Colonic mucosa (tissue), 4 donors: ENCODE data around the gene UBE2D2. TPM values are rescaled to one million over a fixed set of nuclear protein-coding genes. Genes with fewer than 3 reads are reported as not detected.

ENCODE experiments used
- DNase-seq: peaks from one replicate; pipeline ENCODE4 v3.0.0-alpha.2; 2020
- H3K27ac ChIP-seq: fragments of 200-600 bp; one replicate; pipeline ENCODE4 v1.8.0; 2021
- H3K27me3 ChIP-seq: fragments of 200-600 bp; one replicate; pipeline ENCODE4 v1.8.0; 2021
- H3K36me3 ChIP-seq: fragments of 200-600 bp; one replicate; pipeline ENCODE4 v1.8.0; 2021
- H3K4me1 ChIP-seq: fragments of 200-600 bp; one replicate; pipeline ENCODE4 v1.8.0; 2021; ENCODE audit warnings: mild to moderate bottlenecking
- H3K4me3 ChIP-seq: fragments of 200-600 bp; one replicate; pipeline ENCODE4 v1.8.0; 2021
- H3K9ac ChIP-seq, 2 donors: one replicate each; pipeline ENCODE4 v1.7.0; 2013; ENCODE audit warnings: control low read depth in 2 of 2, low read depth in 2 of 2, low read length in 2 of 2
- H3K9me3 ChIP-seq: fragments of 200-600 bp; one replicate; pipeline ENCODE4 v1.8.0; 2021
- CTCF ChIP-seq: fragments of 200-600 bp; IDR thresholded peaks from one replicate; pipeline ENCODE4 v1.8.0; 2022; ENCODE audit warnings: antibody characterized with exemption, mild to moderate bottlenecking
- intact Hi-C: fragments of 100-400 bp; cut with DNase I; formaldehyde crosslinking; loops from one replicate; pipeline ENCODE4 v1.14.1; 2022
- total RNA-seq, 2 donors: library from RNA; stranded (reverse); fragmentation: NEBNext Ultra II Directional in 1 of 2; extraction: Animal tissue kit (Norgen Biotek cat#: 25700) in 1 of 2; gene quantifications; one replicate each; pipeline ENCODE4 v1.2.1, GENCODE V29; 2021
- donor health status: healthy.
- donor health status: DM: no; HTN: no; CAD: no.
- donor health status: DM: no; HTN: no; CAD: no.

Gene UBE2D2
- total RNA-seq, 2 donors from 2014 or later: 146 to 155 TPM

GRCh38 chr5:139658501-139658927 is 97.4 kb downstream of the UBE2D2 start:
- Histone ChIP-seq H3K4me3 (no peak overlapping the region), H3K36me3 (no peaks in the 10 kb centered on the region), H3K9me3 (no peaks in the 10 kb centered on the region), H3K4me1 (peaks cover 21% of the 10 kb centered on the region), H3K27ac (peak overlapping the region; percentile 81), H3K27me3 (no peaks in the 10 kb centered on the region), H3K9ac (peak overlapping the region; percentile 27 to 73)
- TF ChIP-seq CTCF: no peak
- intact Hi-C loops: no loop called here
- no peak for DNase-seq

- Histone ChIP-seq H3K4me3 (peak overlapping the region; percentile 4), H3K27ac (peak overlapping the region; percentile 81), H3K36me3 (no peaks in the 10 kb centered on the region), H3K27me3 (no peaks in the 10 kb centered on the region), H3K4me1 (peaks cover 21% of the 10 kb centered on the region), H3K9me3 (no peaks in the 10 kb centered on the region), H3K9ac (peak overlapping the region; percentile 27 to 73)
- intact Hi-C loops: no loop called here
- no peak for TF ChIP-seq CTCF
- DNase-seq: peak; percentile 59
Measured at GRCh38 chr5:139658928-139659667, 98.0 kb downstream of the UBE2D2 start.

GRCh38 chr5:139659695-139660101 is 98.6 kb downstream of the UBE2D2 start:
- no peaks in the 10 kb centered on the region for H3K36me3 ChIP-seq
- peak overlapping the region; percentile 52 to 73 for H3K9ac ChIP-seq
- H3K27ac ChIP-seq: peak overlapping the region; percentile 81
- no peak for DNase-seq
- H3K9me3 ChIP-seq: no peaks in the 10 kb centered on the region
- TF ChIP-seq CTCF: no peak
- intact Hi-C loops: no loop called here
- peaks cover 21% of the 10 kb centered on the region for H3K4me1 ChIP-seq
- H3K4me3 ChIP-seq: peak overlapping the region; percentile 4
- no peaks in the 10 kb centered on the region for H3K27me3 ChIP-seq

- Histone ChIP-seq H3K27me3 (no peaks in the 10 kb centered on the region), H3K4me3 (peak overlapping the region; percentile 4), H3K9me3 (no peaks in the 10 kb centered on the region), H3K27ac (peak overlapping the region; percentile 81), H3K9ac (peak overlapping the region; percentile 52 to 73), H3K4me1 (peaks cover 21% of the 10 kb centered on the region), H3K36me3 (no peaks in the 10 kb centered on the region)
- DNase-seq: peak; percentile 87
- intact Hi-C loops: no loop called here
- TF ChIP-seq CTCF: no peak
Measured at GRCh38 chr5:139660105-139660922, 99.2 kb downstream of the UBE2D2 start.

GRCh38 chr5:139660923-139661814 is 100.0 kb downstream of the UBE2D2 start:
- intact Hi-C loops: no loop called here
- Histone ChIP-seq H3K27ac (peak overlapping the region; percentile 81), H3K4me1 (peaks cover 14% of the 10 kb centered on the region), H3K36me3 (no peaks in the 10 kb centered on the region), H3K27me3 (no peaks in the 10 kb centered on the region), H3K9ac (peak overlapping the region; percentile 19 to 52), H3K9me3 (no peaks in the 10 kb centered on the region), H3K4me3 (no peak overlapping the region)
- no peak for TF ChIP-seq CTCF
- DNase-seq: peak; percentile 70
